Gastrocnemius medialis (tissue), 4 donors: ENCODE results near the gene NDRG3.

ENCODE experiments used
- POLR2A ChIP-seq, 2 donors: fragments of 450-650 bp; IDR thresholded peaks; one replicate each; pipeline ENCODE4 v1.6.1; 2017; ENCODE audit warnings: antibody characterized with exemption in 2 of 2, mild to moderate bottlenecking in 2 of 2, moderate library complexity in 2 of 2
- TF ChIP-seq, protein P1 (sequence below), 5 experiments: fragments of 450-650 bp in 3 of 5; fragments of 200-600 bp in 2 of 5; sonication (generic) in 2 of 5; IDR thresholded peaks in 4 of 5; conservative IDR thresholded peaks in 1 of 5; 1 replicate in 4 of 5; 2 replicates in 1 of 5; pipeline ENCODE4 v1.5.1; 2016 to 2019; ENCODE audit warnings: antibody characterized with exemption in 5 of 5, mild to moderate bottlenecking in 3 of 5, moderate library complexity in 3 of 5

DNA sequence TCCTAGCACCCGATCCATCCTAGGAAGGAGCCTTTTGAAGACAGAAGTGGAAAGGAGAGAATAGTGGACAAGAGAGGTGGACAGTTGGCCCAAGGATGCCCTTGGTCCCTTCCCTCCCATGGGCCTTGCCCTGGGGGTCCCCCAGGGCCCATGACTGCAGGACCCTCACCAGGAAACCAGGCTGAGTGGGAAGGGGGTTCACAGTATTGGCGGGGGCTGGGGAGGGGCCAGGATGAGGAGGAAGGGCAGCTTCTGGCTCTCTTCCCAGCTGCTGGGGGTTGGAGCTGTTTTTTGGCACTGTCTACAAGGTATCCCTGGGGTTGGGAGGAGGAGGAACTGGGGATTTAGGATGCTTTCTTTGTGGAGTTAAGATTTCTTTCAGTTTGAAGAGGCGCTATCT, 31.7 kb upstream of the NDRG3 start:
- no peak for TF ChIP-seq POLR2A (IDR thresholded peaks at IDR 0.05)
- TF ChIP-seq, protein P1, sequence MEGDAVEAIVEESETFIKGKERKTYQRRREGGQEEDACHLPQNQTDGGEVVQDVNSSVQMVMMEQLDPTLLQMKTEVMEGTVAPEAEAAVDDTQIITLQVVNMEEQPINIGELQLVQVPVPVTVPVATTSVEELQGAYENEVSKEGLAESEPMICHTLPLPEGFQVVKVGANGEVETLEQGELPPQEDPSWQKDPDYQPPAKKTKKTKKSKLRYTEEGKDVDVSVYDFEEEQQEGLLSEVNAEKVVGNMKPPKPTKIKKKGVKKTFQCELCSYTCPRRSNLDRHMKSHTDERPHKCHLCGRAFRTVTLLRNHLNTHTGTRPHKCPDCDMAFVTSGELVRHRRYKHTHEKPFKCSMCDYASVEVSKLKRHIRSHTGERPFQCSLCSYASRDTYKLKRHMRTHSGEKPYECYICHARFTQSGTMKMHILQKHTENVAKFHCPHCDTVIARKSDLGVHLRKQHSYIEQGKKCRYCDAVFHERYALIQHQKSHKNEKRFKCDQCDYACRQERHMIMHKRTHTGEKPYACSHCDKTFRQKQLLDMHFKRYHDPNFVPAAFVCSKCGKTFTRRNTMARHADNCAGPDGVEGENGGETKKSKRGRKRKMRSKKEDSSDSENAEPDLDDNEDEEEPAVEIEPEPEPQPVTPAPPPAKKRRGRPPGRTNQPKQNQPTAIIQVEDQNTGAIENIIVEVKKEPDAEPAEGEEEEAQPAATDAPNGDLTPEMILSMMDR (IDR thresholded peaks at IDR 0.05 in 4 of 5, conservative IDR thresholded peaks at IDR 0.05 in 1 of 5): no peak
